CD4-positive, alpha-beta T cell treated with Interleukin-6 at 100 ng/mL for 8 hours (primary cell): ENCODE measurements around the gene HAND2.

Source experiments
- DNase-seq: peaks from one replicate; pipeline ENCODE4 v3.0.0-alpha.2; 2020; ENCODE audit warnings: mixed read lengths, low spot score

Gene HAND2

DNA sequence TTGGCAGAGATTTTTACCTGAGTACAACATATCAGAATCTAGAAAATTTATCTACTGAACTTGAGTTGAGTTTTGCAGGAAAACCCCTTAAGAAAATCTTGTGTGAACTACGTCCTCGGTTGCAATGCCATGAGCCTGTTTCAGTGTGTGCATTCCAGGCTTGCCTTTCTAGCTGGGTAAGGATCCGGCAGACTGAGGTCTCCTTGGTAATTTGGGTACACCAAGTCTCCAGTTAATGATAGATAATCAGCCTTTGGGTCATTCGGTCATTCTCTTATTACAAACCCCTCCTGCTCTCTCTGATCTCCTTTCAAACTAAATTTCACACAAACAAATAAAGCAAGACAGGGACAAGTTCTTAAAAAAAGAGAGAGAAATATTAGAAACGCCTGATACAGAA is 5.9 kb upstream of the HAND2 start:
- DNase-seq: no peak

DNA sequence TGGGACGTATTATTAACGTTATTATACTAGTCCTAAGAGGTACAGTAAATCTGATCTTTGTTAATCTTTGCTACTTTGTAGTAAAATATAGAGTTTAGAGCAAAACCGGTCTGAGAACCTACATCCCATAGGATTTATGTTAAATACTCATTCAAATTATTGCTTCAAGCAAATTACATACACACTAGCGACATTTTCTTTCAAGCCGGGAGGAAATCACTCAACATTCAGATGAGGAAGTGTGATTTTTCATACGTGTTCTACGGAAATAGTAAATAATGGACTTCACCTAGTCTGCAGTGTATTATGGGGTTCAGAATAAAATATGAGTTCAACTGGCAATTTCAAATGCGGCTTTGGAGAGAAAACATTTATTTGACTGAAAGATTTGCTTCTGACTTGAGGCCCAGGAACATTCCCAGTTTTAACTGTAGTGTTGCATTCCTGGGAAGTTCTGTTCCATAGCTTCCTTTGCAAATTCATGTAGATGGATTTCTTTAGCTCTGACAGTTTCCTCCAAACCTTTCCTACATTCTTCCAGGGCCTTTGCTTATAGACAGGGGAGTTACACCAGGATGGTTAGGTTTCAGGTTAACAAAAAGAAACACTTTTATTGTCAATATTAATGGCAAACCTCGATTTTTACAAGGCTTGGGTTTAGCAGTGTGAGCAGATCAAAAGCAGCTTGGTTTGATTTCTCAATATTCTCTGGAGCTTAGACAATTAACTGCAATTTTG is 5.3 kb upstream of the HAND2 start:
- DNase-seq: no peak

DNA sequence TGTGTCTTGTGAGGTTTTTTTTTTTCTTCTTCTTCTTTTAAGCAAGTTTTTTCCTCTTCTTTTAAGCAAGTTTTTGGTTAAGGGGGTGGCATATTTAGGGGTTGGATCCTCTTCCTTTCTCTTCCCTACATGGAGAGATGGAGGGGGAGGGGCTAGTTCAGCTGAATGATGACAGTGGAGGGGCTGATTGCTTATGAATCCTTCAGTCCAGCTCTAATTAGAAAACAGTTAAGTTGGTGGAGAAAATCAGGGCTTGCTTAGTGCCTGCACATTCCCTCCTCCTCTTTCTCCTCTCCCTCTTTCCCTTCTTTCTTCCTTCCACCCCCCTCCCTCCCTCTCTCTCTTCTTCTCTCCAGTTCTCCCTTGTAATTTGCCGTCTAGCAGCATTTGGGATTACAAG is 4.4 kb upstream of the HAND2 start:
- no peak for DNase-seq

DNA sequence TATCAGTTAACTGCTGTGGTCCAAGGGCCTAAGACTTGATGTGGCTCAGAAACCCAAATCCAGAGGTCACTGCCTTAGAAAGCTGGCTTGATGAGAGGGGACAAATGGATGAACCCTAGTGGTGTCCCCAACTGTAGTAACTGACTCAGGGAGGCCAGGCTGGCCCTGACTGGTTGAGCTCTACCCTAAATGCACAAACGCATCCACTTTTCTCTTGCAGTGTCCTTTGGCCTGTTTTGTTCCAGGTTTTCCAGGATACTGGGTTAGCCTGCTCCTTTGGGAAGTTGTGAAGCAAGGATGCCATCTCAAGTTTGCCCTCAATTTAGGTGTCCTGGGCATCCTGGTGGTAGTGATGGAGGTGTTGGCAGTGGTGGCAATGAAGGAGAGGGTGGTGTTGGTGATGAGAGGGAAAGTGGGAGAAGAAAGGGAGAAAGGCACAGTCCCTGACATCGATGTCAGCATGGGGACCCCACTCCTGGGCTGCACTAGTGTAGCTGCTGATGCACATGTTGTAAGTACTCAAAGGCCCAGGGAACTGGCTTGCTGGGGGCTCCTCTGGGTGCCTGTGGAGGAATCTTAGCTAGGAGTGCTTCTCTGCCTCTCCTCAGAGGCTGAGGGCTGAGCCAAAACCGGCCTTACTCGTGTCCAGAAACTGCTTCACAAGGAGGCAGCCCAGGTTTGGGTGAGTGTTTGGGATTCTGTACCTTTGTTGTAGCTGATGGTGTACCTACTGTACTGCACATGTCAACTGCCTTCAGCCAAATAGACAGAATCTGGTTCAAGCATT is 2.9 kb upstream of the HAND2 start:
- DNase-seq: no peak

DNA sequence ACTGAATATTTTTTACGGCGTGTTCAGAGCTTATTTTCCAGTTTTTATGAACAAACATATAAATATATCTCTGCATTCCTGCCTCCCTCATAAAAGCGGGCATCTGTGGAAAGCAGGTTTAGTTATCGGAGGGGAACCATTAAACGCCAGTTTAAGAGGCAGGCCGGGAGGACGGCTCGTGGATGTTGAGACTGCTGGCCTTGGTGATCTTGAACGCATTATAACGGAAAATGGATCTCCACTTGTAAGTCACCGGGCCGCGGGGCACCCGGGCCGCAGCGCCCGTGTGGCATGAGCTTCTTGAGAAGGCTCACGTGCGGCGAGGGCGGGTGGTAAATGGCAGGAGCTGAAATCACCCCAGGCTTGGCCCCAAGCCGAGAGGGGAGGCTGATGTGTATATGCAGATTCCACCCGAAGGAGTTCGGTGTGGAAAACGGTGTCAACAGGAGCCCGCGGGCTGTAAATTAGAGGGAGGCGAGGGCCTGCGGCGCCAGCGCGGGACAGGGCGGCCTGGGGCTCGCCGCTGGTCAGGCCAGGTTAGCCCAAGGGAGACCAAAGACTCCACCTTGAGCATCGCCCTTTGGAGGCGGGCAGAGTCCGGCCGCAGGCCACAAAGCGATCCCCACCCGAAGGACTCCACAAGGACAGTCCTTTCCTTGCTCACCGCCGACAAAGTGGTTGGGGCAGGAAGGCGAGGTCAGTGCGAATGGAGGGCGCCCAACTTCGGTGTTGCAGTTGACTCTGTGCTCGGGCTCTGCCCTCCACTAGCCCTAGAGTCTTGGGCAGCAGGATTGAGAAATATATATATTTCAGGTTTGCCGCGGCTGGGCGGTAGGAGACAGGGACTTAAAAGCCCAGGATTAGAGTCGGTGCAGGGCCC is 1.3 kb upstream of the HAND2 start:
- DNase-seq: no peak

DNA sequence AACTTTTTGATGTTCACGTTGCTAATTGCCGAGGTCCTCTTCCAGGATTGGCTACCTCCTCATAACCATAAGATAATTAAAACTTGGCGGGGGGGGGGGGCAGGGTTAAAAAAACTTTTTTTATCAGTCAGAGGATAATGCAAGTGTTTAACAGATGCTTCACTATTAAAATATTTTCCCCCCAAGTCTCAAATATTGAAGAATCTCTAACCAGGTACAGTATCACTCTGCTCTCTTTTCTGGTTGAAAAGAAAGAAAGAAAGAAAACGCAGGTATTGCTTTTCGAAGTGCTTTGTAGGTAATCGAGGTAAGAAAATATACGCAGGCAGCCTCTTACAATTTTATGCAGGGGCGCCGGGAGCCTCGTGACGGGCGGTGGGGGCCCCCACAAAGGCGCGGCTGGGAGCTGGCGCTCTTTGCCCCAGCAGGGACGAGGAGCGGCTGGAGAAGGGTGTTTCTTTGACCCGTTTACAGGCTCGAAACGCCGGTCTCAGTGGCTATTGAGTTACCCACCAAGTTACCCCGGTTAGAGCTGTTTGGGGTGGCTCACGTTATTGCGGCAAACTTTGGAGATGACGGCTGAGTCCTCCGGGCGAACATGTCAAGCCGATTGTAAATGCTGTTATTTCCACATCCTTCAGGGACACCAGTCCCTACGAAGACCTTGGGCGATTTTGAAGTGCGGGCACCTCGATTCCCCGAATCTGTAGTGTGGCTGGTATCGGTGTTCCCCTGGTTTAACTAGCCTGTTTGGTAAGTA is 477 bp upstream of the HAND2 start:
- no peak for DNase-seq

DNA sequence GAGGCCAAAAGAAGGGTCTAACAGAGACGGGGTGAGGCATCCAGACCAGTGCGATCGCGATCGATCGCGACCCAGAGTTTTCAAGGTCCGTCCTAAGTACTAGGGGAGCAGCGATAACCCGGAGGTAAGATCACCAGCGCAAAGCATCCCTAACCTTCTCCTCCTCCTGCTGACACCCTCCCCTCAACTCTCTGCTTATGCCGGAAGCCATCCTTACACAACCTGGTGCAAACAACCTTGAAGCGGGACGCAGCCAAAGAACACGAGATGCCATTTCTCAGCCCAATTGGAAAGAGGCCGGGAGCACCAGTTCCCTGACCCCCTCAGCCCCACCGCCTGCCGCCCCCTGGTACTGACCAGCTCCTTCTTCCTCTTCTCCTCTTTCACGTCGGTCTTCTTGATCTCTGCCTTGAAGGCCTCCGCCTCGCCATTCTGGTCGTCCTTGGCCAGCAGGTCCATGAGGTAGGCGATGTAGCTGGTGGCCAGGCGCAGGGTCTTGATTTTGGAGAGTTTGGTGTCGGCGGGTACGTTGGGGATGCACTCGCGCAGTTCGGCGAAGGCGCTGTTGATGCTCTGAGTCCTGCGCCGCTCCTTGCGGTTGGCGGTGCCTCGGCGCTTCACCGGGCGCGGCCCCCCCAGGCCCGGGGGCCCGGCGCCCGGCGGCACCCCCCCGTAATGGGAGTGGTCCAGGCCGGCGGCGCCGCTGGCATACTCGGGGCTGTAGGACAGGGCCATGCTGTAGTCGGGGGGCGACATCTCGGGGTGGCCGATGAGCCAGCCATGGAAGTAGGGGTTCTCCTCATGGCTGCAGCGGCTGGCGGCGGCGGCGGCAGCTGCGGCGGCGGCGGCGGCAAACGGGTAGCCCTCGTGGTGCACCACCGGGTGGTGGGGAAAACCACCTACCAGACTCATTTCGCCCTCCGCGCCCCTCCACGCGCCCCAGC is 1.4 kb downstream of the HAND2 start:
- DNase-seq: no peak

DNA sequence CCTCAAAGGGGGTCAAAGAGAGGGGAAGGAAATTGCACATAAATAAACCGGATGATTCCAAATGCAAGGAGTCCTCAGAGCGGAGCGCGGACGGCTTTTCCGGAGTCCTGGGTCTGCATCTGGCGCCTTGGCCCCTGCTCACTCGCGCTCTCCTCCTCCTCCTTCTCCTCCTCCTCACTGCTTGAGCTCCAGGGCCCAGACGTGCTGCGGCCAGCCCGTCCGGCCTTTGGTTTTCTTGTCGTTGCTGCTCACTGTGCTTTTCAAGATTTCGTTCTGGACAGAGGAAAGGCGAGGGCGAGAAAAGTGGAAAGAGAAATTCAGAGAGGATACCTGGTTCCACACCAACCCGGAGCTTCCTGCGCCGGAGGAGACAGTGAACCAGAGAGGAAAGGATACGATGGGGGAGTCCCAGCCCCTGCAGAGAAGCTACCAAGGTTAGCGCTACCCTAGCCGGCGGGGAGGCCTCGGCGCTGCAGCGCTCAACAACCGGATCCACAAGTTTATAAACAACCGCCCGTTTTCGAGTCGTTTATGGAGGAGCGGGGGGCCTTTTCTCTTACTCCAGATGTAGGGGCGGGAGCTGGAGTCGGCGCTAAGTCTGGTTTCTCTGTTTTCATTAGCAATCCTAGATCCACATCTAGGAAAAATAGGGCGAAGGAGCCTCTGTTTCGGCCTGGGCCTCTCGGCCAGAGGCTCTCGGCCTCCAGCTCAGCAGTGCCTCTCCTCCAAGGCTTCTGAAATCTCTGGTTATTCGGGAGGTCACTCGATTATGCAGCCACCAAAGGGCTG is 2.7 kb downstream of the HAND2 start:
- DNase-seq: no peak

DNA sequence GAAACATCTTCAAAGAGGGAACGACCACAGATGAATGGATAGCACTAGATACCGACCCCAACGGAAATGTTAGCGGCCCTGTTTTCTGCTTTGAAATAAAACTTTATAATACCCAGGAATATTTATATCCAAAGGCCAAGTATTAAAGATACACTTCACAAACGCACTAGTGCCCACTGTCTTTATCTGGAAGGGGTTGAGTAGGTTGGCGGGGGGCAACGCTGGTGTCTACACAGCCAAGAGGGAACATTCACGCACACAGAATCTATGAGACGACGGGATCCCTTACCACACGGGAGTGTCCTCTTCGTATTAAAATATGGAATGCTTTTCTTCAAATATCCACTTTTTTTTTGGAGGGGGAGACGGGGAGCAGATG is 3.3 kb downstream of the HAND2 start:
- DNase-seq: no peak

DNA sequence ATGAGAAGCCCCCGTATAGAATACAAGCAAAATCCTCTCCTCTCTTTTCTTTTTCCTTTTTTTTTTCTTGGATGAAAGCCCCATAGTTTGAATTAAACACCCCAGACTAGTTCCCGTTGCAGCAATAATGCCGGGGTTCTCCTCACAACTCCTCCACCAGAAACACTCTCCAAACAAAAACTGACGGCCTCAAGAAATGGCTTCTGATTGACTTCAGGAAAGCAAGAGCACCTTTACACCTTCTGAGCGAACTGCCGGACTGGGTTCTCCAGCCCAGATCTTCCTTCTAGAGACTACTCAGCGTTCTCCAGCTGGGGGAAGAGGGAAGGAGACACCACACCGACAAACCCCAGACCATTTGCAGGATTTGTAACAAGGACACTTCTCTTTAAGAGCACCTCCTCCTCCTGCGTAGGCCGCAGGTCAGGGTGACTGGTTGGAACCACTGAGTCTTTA is 4.0 kb downstream of the HAND2 start:
- DNase-seq: no peak

DNA sequence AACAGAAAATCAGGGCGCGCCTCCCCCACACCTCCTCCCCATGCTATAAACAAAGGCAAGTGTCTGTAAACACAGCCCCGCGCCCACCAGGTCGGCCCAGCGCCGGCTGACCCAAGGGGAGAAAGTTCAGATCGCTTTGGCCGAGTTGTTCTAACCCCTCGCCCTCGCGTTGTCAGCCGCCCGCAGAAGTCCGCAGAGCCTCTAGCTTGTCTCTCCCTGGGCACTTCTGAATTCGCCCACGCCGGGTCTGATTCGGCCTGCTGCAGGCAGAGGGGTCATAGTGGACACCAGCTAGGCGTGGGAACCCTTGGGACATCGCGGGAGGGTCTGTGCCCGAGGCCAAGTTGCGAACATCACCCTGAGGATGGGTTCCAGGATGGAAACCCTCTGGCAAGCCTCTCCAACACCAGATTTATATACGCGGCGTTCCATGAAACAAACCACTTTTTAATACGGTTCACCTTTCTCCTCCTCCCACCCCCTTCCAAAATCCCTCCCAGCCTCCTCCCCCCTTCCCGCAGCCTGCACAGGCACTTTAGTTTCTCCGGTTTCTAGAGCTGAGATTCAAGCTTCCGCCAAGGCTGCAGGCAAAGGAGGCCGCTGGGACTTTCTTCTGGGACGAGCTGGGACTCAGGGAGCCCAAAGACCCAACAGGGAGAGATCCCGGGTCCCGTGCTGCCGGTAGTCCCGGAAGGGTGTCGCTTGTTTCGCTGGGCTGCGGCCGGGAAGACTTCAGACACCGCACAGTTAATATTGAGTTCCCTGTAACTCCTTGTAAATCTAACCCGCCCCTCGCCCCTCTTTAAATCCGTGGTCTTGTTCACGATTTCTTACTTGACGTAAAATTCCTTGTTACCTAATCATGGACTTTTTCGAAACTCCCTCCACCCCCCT is 4.7 kb downstream of the HAND2 start:
- DNase-seq: no peak

DNA sequence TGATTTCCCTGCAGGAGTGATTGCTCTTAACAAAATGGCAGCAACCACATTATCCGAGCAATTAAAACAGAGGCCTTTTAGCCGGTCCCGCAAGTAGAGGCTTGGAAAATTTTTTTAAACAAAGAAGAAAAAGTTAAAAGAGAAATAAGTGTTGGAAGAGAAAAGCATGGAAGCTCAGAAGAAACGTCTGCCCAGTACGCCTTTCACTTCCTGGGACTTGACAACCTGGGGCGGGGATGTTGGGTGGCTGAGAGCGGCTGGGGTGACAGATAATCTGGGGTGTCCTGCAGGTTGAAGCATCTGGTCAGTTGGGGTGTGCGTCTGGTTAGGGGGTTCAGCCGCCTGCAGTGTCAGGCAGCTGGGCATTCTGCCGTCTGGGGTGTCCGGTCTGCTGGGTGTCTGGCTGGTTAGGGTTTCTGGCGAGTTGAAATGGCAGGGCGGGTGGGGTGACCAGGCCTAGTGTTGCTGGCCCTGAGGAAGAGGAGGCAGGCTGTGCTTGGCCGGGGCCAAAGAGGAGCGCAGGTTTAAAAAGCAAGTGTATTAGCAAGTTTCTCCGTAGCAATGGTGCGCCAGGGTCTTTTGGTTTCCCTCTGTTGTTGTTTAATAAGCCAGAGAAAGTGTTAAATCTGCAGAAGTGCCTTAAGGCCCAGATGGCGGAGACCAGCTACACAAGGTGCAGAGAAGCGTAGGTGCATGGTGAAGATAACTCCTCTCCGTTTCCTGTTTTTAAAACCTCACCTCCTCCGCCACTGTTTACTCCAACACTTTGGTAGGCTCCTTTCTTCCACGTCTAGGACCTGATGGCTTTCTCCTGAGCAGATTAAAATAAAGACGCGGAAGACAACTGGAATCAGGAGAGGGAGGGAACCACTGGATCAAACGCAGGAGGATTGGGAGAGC is 5.6 kb downstream of the HAND2 start:
- DNase-seq: no peak

DNA sequence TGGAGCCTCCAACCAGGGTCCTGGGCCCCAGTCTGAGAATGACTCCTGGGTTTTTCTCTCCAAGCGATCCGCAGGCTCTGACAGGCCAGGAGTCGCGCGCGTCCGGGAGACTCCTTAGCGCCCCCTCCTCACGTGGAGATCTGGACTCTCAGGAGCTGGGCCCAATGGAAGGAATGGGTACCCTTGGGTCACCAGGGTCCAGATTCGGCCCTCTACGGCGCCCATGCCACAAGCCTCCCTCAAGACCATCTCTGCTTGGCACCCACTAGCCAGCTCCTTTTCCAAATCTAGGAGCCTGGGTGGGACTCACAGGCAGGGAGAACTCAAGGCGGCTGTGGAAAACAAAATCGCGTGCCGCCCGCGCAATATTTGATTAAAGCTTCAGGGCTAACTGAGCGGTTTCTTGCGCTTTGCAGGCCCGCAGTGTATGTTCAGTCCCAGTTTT is 7.1 kb downstream of the HAND2 start:
- DNase-seq: no peak

DNA sequence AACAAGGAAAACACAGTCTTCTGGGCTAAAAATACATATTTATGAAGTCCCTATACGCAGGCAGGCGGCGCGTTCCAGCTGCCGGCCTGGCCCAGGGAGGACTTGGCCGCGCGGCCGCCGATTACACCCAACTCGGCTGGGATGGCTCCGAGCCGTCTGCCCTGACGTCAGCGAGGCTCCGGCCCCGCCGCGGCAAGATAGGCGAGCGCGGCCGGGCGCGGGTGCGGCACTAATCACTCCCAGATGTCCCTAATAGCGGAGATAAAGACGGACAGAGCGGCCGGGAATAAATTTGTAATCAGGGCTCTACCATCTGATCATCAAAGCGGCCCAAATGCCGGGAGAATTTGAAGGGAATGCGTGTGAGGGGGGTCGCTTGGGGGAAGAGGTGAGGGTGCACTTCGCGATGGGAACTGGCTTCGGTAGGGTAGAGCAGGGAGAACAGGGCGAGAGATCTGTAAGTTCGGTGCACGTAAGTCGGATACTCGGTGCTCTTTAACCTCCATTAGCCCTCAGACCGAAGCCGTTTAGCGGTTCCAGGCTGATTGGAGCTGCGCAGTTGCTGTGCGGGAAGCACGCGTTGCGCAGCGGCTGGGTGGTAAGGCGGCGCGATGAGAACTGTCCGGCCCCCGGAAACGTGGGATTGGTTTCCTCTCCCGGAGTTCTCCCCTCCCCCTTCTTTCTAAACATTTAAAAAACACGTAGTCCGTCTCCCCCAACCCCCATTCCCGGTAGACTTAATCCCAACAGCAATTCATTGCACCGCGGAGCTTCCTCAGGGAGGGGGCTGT is 7.7 kb downstream of the HAND2 start:
- no peak for DNase-seq

DNA sequence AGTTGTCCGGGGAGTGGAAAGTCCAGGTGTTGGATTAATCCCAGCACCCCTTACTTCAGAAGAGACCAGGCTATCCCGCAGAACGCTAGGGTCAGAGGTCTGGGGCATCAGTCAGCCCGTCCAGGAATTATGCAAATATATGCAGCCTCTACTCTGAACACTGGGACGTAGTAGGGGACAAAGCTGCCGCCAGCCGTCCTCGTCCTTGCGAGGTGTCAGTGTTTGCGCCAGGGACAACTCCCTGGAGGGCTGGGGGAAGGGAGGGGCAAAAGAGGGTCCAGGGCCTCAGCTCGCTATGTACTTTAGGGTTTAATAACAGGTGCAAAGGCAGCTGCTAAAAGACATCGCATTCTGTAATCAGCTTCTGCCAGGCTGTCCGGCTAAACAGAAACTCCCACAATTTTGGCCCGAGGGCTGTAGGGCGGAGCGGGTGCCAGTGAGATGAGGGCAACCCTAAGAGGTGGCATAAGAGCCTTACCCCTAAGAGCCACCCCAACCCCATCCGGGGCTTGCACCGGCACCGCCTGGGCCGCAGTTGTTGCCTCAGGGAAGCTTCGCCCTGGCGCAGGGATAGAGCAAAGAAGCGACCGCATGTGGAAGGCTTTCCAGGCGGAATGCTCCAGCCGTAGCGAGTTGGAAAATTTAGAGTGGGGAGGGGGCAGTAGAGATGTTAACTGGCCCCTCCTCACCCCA is 8.4 kb downstream of the HAND2 start:
- no peak for DNase-seq

DNA sequence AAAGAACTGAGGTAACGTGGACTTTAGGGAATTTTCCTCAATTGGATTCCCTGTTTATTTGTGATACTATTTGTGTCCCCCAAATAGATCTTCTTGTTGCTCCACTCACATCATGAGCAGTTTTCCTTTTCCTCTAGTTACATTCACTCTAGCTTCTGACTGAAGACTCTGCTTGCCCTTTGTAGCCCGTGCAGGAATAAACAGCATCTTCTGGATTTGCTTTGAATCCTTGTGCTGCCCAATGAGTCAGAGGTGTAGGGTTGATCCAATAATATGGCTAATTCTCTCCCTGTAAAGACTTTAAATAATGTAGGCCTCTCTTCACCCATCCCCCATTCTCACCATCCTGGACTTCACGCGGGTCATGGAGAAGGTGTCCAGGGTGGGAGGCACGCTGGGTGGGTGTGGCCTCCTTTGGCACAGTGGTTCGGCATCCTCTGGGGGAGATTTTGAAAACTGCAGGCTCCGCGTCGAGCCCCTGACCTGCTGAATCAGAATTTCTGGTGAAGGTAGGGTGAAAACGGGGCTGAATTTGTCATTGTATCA is 9.0 kb downstream of the HAND2 start:
- DNase-seq: no peak
